ENCODE data around the gene STIP1. TPM values are rescaled to one million over a fixed set of nuclear protein-coding genes. Genes with fewer than 3 reads are reported as not detected.

The STIP1 gene
- total RNA-seq, 1 experiment from 2014 or later: 338 TPM

DNA sequence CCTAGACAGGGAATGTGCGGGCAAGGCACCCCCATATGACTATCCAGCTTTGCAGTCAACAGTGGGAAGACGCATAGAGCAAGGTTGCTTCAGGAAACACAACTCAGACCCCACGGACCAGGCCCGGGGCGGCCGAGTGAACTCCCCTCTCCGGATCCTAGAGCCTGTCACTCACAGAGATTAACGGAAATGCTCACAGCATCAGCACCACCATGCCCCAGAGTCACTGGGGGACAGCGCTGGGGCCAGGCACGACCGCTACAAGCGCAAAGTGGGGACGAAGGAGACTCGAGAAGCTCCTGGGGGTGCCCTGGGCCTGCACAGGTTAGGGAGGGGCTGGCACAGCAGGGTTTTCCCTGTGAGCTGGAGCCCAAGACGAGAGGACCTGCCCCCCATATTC lies 35.9 kb upstream of the STIP1 start:
- H4K5ac ChIP-seq (ENCODE audit: insufficient read length, low read depth, low read length): no peak overlapping the region
- H2AFZ ChIP-seq (ENCODE audit: low read length): no peak overlapping the region
- no CpG with 5 or more reads among the region's 15 CpGs for WGBS (ENCODE audit: extremely low coverage, insufficient read length, low lambda C conversion rate)
- no peaks in the 10 kb centered on the region for H3K79me2 ChIP-seq (ENCODE audit: insufficient read depth, low read length)
- H3K14ac ChIP-seq (ENCODE audit: insufficient read depth, low read length): no peak overlapping the region
- H4K20me1 ChIP-seq (ENCODE audit: control insufficient read depth, insufficient read depth, insufficient read length): peaks cover 2% of the 10 kb centered on the region
- no peak overlapping the region for H3K4ac ChIP-seq (ENCODE audit: low read depth, low read length)
- no peak for DNase-seq
- peaks cover 1% of the 10 kb centered on the region; the same call in 1 of the 2 replicates for H3K27me3 Mint-ChIP-seq (ENCODE audit: low read depth)
- no peak overlapping the region for H3K4me3 Mint-ChIP-seq
- no peak overlapping the region for H2BK5ac ChIP-seq (ENCODE audit: insufficient read length, low read length)
- no peak overlapping the region for H3K9ac ChIP-seq (ENCODE audit: extremely low read depth, insufficient read length, low read length)
- H3T11ph ChIP-seq (ENCODE audit: low read length): no peak overlapping the region
- no peak overlapping the region for H3K23ac ChIP-seq (ENCODE audit: insufficient read length, low read depth, low read length)
- no peak for TF ChIP-seq CTCF (conservative IDR thresholded peaks at IDR 0.05)
- no peaks in the 10 kb centered on the region for H3K23me2 ChIP-seq (ENCODE audit: insufficient read length, low read depth, low read length, poor library complexity, severe bottlenecking)
- no peaks in the 10 kb centered on the region for H3K9me3 Mint-ChIP-seq
- no peaks in the 10 kb centered on the region for H3K27me3 ChIP-seq (ENCODE audit: insufficient read depth, low read length)
- H2BK20ac ChIP-seq (ENCODE audit: low read depth, low read length, poor library complexity, severe bottlenecking): no peak overlapping the region
- no peak overlapping the region for H3K18ac ChIP-seq (ENCODE audit: insufficient read length, low read depth, low read length)
- no peak overlapping the region for H2BK120ac ChIP-seq (ENCODE audit: low read depth, low read length, poor library complexity, severe bottlenecking)
- H3K4me1 ChIP-seq (ENCODE audit: insufficient read depth, low read length): peaks cover 2% of the 10 kb centered on the region
- no peak overlapping the region for H2AK5ac ChIP-seq (ENCODE audit: insufficient read length, low read length)
- no peak overlapping the region for H3K4me2 ChIP-seq (ENCODE audit: insufficient read depth, insufficient read length, low read length)
- peaks cover 19 to 27% of the 10 kb centered on the region in 2 experiments for H3K4me1 Mint-ChIP-seq
- no peak overlapping the region for H4K8ac ChIP-seq (replicated peaks; ENCODE audit: insufficient read length, low read depth, low read length)
- no peak overlapping the region for H2BK15ac ChIP-seq (ENCODE audit: low read depth, low read length)
- no peaks in the 10 kb centered on the region for H3K79me1 ChIP-seq (ENCODE audit: insufficient read depth, low read depth, low read length, poor library complexity, severe bottlenecking)
- no peak overlapping the region for H3K56ac ChIP-seq (ENCODE audit: insufficient read length, low read depth, low read length)
- H2BK12ac ChIP-seq (ENCODE audit: insufficient read length, low read depth, low read length): no peak overlapping the region
- no peak overlapping the region for H3K27ac ChIP-seq (ENCODE audit: insufficient read length, low read depth, low read length)
- H4K91ac ChIP-seq (ENCODE audit: insufficient read length, low read depth, low read length): no peak overlapping the region
- no peaks in the 10 kb centered on the region for H3K9me3 ChIP-seq (ENCODE audit: control insufficient read depth, low read depth, low read length)
- H3K36me3 Mint-ChIP-seq (ENCODE audit: insufficient read depth in 1 of 3, low read depth in 3 of 3): no peaks in the 10 kb centered on the region
- H3K27ac Mint-ChIP-seq: no peak overlapping the region

Data from H9 (cell line).